ENCODE measurements around the gene KCNQ4.

GRCh38 chr1:40787737-40788560 is 4.4 kb downstream of the KCNQ4 start:
- TF ChIP-seq CTCF (IDR thresholded peaks at IDR 0.05; ENCODE audit: low read depth, low read length, poor library complexity, severe bottlenecking) (no peak), EZH2phosphoT487 (IDR thresholded peaks at IDR 0.05; ENCODE audit: borderline replicate concordance, low read length) (no peak)

All from DOHH2 (cell line).